K562 (cell line): ENCODE results near the gene PPP1R13L. TPM values are rescaled to one million over a fixed set of nuclear protein-coding genes. Genes with fewer than 3 reads are reported as not detected.

Experiments
- ARID2 ChIP-seq: fragments of 450-650 bp; IDR thresholded peaks from 2 replicates; pipeline ENCODE4 v1.6.1; 2017; ENCODE audit warnings: antibody characterized with exemption, mild to moderate bottlenecking
- ATF6 ChIP-seq: sonication (generic); formaldehyde crosslinking; IDR thresholded peaks from 2 replicates; pipeline ENCODE4 v1.4.0; 2020; ENCODE audit warnings: mild to moderate bottlenecking, missing genetic modification reagents
- IRF2 ChIP-seq: sonication (generic); formaldehyde crosslinking; IDR thresholded peaks from 2 replicates; pipeline ENCODE4 v1.8.1; 2022; ENCODE audit warnings: mild to moderate bottlenecking, missing genetic modification reagents
- MBD1 ChIP-seq: fragments of 250-450 bp; sonication (Bioruptor Pico); IDR thresholded peaks from 2 replicates; pipeline ENCODE4 v1.8.0; 2022; ENCODE audit warnings: inconsistent platforms
- XRCC5 ChIP-seq: fragments of 200-400 bp; formaldehyde crosslinking; IDR thresholded peaks from 2 replicates; pipeline ENCODE4 v1.6.1; 2017; ENCODE audit warnings: low read depth, mild to moderate bottlenecking, low read length
- ZC3H11A ChIP-seq: IDR thresholded peaks from 2 replicates; pipeline ENCODE4 v1.6.1; 2012; ENCODE audit warnings: low read depth, low read length, improper control_type of control experiment
- ZNF609 ChIP-seq: sonication (generic); formaldehyde crosslinking; IDR thresholded peaks from 2 replicates; pipeline ENCODE4 v1.8.1; 2023; ENCODE audit warnings: missing genetic modification reagents, mild to moderate bottlenecking, borderline replicate concordance
- ZNF75A ChIP-seq: fragments of 450-650 bp; formaldehyde crosslinking; IDR thresholded peaks from 2 replicates; pipeline ENCODE4 v1.4.0; 2020; ENCODE audit warnings: mild to moderate bottlenecking
- polyA plus RNA-seq, 8 experiments: library from polyadenylated mRNA; depleted of rRNA in 4 of 8; stranded (reverse) in 5 of 8; unstranded in 3 of 8; fragments of >200 nt; fragmentation: Nextera tagmentation in 2 of 8; fragmentation: Illumina TruSeq in 1 of 8; extraction: Ambion mirVana in 2 of 8; extraction: Trizol in 1 of 8; gene quantifications; 2 replicates each; pipeline versions ENCODE4 v1.2.1 to v1.2.3, GENCODE V29; 2011 to 2014; ENCODE audit warnings: inconsistent platforms in 1 of 8, missing spikeins in 1 of 8
- total RNA-seq, 7 experiments: library from RNA; depleted of rRNA in 6 of 7; stranded (reverse); fragments of >200 nt in 6 of 7; fragmentation: Illumina TruSeq in 2 of 7; extraction: Trizol in 2 of 7; gene quantifications; 2 replicates each; pipeline versions ENCODE4 v1.2.1 to v1.2.3, GENCODE V29; 2011 to 2021; ENCODE audit warnings: low replicate concordance in 1 of 7
- TF ChIP-seq, protein P1 (sequence below), 2 experiments: fragments of 450-650 bp; IDR thresholded peaks; 2 replicates each; pipeline ENCODE4 v1.6.1; 2016; ENCODE audit warnings: mild to moderate bottlenecking in 2 of 2, borderline replicate concordance in 1 of 2, low read depth in 1 of 2, moderate library complexity in 1 of 2

The PPP1R13L gene
- total and polyA plus RNA-seq, 9 of the 15 experiments (the other 6 are each of a cell fraction or from before 2014, with no cell fraction given), result 0.32 to 6.7 (median 2.0) TPM

GRCh38 chr19:45405435-45406225 is 761 bp upstream of the PPP1R13L start (continued):
- TF ChIP-seq ZNF609 (CRISPR knock-in tag) (peak; percentile 77; the same call in 1 of the 2 replicates), ZNF75A (CRISPR knock-in tag) (no peak), IRF2 (CRISPR knock-in tag) (no peak), XRCC5 (no peak; the same call in 1 of the 2 replicates), ZC3H11A (no peak), MBD1 (no peak), ATF6 (CRISPR knock-in tag) (peak; percentile 89; the same call in 1 of the 2 replicates), ARID2 (no peak)
- TF ChIP-seq, protein P1, sequence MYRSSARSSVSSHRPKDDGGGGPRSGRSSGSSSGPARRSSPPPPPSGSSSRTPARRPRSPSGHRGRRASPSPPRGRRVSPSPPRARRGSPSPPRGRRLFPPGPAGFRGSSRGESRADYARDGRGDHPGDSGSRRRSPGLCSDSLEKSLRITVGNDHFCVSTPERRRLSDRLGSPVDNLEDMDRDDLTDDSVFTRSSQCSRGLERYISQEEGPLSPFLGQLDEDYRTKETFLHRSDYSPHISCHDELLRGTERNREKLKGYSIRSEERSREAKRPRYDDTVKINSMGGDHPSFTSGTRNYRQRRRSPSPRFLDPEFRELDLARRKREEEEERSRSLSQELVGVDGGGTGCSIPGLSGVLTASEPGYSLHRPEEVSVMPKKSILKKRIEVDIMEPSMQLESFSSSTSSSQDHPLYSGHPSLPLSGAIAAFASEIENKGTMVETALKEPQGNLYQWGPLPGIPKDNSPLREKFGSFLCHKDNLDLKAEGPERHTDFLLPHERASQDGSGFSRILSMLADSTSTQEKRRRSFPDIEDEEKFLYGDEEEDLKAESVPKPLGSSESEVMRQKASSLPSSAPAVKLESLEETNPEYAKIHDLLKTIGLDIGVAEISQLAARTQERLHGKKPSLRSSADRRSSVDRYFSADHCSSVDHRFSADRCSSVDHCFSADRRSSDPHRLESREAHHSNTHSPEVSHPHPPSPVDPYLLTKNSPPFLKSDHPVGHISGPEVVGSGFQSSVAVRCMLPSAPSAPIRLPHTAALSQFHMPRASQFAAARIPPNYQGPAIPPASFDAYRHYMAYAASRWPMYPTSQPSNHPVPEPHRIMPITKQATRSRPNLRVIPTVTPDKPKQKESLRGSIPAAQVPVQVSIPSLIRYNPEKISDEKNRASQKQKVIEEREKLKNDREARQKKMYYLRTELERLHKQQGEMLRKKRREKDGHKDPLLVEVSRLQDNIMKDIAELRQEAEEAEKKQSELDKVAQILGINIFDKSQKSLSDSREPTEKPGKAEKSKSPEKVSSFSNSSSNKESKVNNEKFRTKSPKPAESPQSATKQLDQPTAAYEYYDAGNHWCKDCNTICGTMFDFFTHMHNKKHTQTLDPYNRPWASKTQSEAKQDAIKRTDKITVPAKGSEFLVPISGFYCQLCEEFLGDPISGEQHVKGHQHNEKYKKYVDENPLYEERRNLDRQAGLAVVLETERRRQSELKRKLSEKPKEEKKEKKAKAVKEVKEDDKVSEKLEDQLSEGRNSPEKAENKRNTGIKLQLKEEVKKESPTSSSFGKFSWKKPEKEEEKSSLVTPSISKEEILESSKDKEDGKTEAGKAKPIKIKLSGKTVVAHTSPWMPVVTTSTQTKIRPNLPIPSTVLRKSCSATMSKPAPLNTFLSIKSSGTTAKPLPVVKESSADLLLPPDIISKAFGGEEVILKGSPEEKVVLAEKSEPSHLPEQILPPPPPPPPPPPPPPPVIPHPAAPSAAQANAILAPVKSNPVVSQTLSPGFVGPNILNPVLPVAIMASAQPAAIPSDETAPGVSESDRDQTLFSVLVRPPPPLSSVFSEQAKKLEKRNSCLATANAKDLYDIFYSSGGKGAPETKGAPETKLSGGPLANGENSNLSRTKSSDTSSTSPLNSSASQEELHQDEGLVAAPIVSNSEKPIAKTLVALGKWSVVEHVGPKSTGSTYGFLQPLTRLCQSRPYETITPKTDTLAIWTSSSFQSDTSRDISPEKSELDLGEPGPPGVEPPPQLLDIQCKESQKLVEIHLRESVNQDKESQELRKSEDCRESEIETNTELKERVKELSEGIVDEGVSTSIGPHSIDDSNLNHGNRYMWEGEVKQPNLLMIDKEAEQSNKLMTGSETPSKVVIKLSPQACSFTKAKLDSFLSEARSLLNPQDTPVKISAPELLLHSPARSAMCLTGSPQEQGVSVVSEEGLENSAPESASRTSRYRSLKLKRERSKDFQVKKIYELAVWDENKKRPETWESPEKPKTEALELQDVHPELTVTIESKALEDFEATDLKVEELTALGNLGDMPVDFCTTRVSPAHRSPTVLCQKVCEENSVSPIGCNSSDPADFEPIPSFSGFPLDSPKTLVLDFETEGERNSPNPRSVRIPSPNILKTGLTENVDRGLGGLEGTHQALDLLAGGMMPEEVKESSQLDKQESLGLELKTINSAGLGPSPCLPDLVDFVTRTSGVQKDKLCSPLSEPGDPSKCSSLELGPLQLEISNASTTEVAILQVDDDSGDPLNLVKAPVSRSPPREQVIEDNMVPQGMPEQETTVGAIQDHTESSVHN (IDR thresholded peaks at IDR 0.05; ENCODE audit: borderline replicate concordance in 1 of 2, low read depth in 1 of 2), result no peak
